EL (cell line): ENCODE results near the gene CDC34.
A peak's percentile ranks its signal among the peaks of the same experiment; 100 is the strongest.

Experiments
- DNase-seq: peaks from one replicate; pipeline ENCODE4 v3.0.0-alpha.2; 2016

CDC34 gene

GRCh38 chr19:524062-524674 is 7.4 kb upstream of the CDC34 start:
- no peak for DNase-seq

GRCh38 chr19:525029-525428 is 6.5 kb upstream of the CDC34 start:
- DNase-seq: no peak

- DNase-seq: no peak
Observed at GRCh38 chr19:525857-526419, 5.6 kb upstream of the CDC34 start.

DNA sequence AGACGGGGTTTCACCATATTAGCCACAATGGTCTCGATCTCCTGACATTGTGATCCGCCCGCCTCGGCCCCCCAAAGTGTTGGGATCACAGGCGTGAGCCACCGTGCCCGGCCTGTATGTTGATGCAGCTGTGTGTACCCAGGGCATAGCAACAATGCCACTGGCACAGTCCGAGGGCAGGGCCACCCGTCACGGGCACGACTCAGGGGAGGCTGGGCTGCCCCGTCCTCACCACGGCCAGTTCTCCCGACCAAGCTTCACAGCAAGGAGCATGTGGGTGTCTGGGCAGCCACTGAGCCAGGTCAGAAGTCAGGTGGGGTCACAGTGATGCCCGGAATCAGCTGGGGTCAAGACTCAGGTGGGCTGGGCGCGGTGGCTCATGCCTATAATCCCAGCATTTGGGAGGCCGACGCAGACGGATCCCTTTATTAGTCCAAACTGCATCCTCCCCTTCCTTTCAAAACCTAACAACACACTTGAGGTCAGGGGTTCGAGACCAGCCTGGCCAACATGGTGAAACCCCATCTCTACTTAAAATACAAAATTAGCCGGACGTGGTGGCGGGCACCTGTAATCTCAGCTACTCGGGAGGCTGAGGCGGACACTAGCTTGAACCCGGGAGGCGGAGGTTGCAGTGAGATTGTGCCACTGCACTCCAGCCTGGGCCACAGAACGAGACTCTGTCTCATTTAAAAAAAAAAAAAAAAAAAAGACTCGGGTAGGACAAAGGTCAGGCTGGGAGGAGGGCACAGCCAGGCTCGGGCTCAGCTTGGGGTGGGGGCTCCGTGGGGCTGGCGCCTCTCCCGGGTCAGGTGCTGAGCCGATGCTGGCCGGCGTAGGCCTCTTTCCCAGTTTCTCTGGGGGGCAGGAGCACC is 1.2 kb upstream of the CDC34 start:
- DNase-seq: no peak

- peak; percentile 83 for DNase-seq
Observed at GRCh38 chr19:531009-531752, 379 bp upstream of the CDC34 start.

- peak; percentile 72 for DNase-seq
Observed at GRCh38 chr19:532561-533363, 1.2 kb downstream of the CDC34 start.

GRCh38 chr19:533364-534058 is 2.0 kb downstream of the CDC34 start:
- no peak for DNase-seq

DNA sequence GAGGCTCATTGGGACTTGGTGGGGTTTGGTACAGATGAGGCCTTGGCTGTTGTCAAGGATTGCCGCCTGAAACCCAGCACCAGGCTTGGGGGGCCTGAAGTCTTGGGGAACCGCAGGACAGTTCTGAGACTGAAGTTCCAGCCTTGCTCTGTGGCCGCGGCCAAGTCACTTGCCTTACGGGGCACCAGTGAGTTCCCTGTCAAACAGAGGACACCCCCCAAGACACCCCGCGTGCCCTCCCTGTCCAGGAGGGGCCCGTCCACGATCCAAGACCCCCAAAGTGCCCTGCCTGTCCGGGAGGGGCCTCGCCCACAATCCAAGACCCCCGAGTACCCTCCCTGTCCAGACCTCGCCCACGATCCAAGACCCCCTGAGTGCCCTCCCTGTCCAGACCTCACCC is 2.5 kb downstream of the CDC34 start:
- no peak for DNase-seq

GRCh38 chr19:535017-535835 is 3.7 kb downstream of the CDC34 start:
- no peak for DNase-seq

DNA sequence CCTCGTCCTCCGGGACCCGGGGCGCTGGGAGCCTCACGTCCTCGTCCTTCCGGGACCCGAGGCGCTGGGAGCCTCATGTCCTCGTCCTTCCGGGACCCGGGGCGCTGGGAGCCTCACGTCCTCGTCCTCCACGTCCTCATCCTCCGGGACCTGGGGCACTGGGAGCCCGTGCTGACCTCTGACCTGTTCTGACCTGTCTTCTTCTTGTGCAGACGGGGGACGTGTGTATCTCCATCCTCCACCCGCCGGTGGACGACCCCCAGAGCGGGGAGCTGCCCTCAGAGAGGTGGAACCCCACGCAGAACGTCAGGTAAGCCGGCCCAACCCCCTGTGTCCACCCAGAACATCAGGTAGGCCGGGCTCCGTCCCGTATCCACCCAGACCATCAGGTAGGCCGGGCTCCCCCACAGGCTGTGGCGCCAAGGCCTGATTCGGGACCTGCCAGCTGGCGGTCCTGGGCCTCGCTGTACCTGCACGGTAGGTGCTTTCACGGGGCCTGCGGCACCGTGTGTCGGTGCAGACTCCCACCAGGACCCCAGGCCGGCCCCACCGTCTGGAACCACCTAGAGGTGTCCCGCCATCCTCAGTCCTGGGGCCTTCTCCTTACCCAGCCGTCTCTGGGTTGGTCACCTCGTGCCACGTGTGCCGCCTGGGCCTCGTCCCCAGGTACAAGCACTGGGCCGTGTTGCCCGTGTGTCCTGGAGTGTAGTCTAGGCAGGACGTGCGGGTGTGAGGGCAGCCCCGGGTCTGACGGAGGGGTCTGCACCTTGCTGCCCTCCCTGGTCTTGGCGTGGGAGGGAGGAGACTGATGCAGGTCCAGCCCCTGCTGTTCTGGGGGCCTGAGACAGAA is 4.7 kb downstream of the CDC34 start:
- no peak for DNase-seq

GRCh38 chr19:536881-537404 is 5.4 kb downstream of the CDC34 start:
- DNase-seq: no peak

GRCh38 chr19:538641-539428 is 7.3 kb downstream of the CDC34 start:
- no peak for DNase-seq

DNA sequence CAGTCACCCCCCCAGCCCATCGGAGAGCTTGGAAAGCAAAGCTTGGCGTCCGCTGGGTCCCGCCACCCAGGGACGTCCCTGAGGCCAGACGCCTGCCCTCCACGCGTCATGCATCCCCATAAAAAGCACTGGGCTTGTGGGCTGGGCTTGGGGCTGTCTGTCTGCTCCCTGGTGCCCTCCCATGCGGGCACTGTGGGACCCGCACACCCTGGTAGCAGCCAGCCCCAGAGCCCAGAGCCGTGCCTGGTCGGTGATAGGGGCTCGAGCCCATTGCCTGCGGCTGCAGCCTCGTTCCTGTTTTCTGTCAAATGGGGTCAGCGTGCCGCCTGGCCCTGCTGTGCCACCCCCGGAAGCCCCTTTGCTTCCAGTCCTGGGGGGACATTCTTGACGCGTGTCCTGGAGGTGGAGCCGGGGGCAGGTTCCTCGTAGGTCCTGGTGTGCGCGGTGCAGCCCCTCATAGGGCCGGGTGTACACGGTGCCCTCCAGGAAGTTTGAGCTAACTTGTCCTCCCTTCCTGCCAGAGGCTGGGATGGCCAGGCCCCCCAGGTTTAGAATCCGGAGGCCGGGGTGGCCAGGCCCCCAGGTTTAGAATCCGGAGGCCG is 8.0 kb downstream of the CDC34 start:
- no peak for DNase-seq

- DNase-seq: no peak
Observed at GRCh38 chr19:540867-541637, 9.5 kb downstream of the CDC34 start.

DNA sequence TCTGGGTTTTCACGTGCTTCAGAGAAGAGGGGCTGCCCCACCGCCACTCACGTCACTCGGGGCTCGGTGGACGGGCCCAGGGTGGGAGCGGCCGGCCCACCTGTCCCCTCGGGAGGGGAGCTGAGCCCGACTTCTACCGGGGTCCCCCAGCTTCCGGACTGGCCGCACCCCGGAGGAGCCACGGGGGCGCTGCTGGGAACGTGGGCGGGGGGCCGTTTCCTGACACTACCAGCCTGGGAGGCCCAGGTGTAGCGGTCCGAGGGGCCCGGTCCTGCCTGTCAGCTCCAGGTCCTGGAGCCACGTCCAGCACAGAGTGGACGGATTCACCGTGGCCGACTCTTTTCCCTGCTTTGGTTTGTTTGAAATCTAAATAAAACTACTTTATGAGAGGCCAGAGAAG is 10.1 kb downstream of the CDC34 start:
- DNase-seq: no peak

GRCh38 chr19:542173-542866 is 10.8 kb downstream of the CDC34 start:
- DNase-seq: no peak
